Endothelial cell of umbilical vein (primary cell): Measurements from ENCODE around the gene YWHAH. TPM values are rescaled to one million over a fixed set of nuclear protein-coding genes. Genes with fewer than 3 reads are reported as not detected.
A peak's percentile ranks its signal among the peaks of the same experiment; 100 is the strongest.

ENCODE experiments used
- BruUV-seq: library from RNA; stranded (reverse); fragments of 400-500 nt; replicated peaks from 2 replicates; lab custom pipeline; 2021; lab: Mats Ljungman, UMichigan
- CTCF ChIA-PET: fragments of 300-600, 350-600 bp; sonication (Branson Sonifier 250); formaldehyde crosslinking; loops from one replicate; lab custom pipeline; 2021; ENCODE audit warnings: antibody characterized with exemption, inconsistent platforms; lab: Charles Lee
- POLR2A ChIA-PET: fragments of 300-600, 350-600 bp; sonication (Branson Sonifier 250); formaldehyde crosslinking; loops from one replicate; lab custom pipeline; 2021; ENCODE audit warnings: antibody characterized with exemption, inconsistent platforms; lab: Charles Lee
- DNase-seq: peaks from one replicate; pipeline ENCODE4 v3.0.0-alpha.2; 2011; ENCODE audit warnings: low read depth, low spot score
- FAIRE-seq: peaks from 2 replicates; lab custom pipeline; 2011; peaks lifted over from hg19 to GRCh38; lab: Jason Lieb, UNC
- H2AFZ ChIP-seq: 2 replicates; pipeline ENCODE4 v1.6.0; 2012; ENCODE audit warnings: low read depth, low read length, control low read depth, inconsistent platforms
- H3K27ac ChIP-seq: 2 replicates; pipeline ENCODE4 v1.5.1; 2011; ENCODE audit warnings: low read depth, mild to moderate bottlenecking, control low read depth, low read length, moderate library complexity; ENCODE audit not compliant: insufficient read depth
- H3K27me3 ChIP-seq, 2 experiments: 2 replicates each; pipeline versions ENCODE4 v1.6.0 to v1.6.1; 2011; ENCODE audit warnings: low read length in 2 of 2, mixed read lengths in 1 of 2; ENCODE audit not compliant: control insufficient read depth in 2 of 2, insufficient read depth in 2 of 2
- H3K36me3 ChIP-seq, 2 experiments: 2 replicates in 1 of 2; 3 replicates in 1 of 2; pipeline ENCODE4 v1.5.1; 2011; ENCODE audit warnings: low read length in 2 of 2, mild to moderate bottlenecking in 1 of 2, moderate library complexity in 1 of 2; ENCODE audit not compliant: control insufficient read depth in 2 of 2, insufficient read depth in 2 of 2; ENCODE audit errors: extremely low read depth in 1 of 2
- H3K4me1 ChIP-seq: 3 replicates; pipeline ENCODE4 v1.5.1; 2011; ENCODE audit warnings: mild to moderate bottlenecking, low read length; ENCODE audit not compliant: control insufficient read depth, insufficient read depth; ENCODE audit errors: extremely low read depth
- H3K4me2 ChIP-seq: 2 replicates; pipeline ENCODE4 v1.6.1; 2011; ENCODE audit warnings: low read length, control low read depth, mixed read lengths; ENCODE audit not compliant: insufficient read depth
- H3K4me3 ChIP-seq, 3 experiments: fragments of 200-600 bp in 1 of 3; sonication (generic), shearing (Covaris generic) in 1 of 3; replicated peaks in 1 of 3; 2 replicates each; pipeline ENCODE4 v1.5.1; 2011 to 2016; ENCODE audit warnings: control low read depth in 3 of 3, low read length in 3 of 3, mild to moderate bottlenecking in 2 of 3, inconsistent platforms in 1 of 3, low read depth in 1 of 3, moderate library complexity in 1 of 3; ENCODE audit not compliant: insufficient read depth in 1 of 3
- H3K79me2 ChIP-seq: 2 replicates; pipeline ENCODE4 v1.6.0; 2012; ENCODE audit warnings: low read length, inconsistent platforms; ENCODE audit not compliant: control insufficient read depth, insufficient read depth
- H3K9ac ChIP-seq: replicated peaks from 2 replicates; pipeline ENCODE3; 2011; ENCODE audit warnings: low read length, control low read depth; ENCODE audit not compliant: insufficient read depth; ENCODE audit errors: extremely low read depth
- H3K9me1 ChIP-seq: replicated peaks from 3 replicates; pipeline ENCODE4 v1.6.0; 2011; ENCODE audit warnings: mild to moderate bottlenecking, low read length; ENCODE audit not compliant: control insufficient read depth, insufficient read depth; ENCODE audit errors: extremely low read depth
- H3K9me3 ChIP-seq: replicated peaks from 2 replicates; pipeline ENCODE4 v1.5.1; 2012; ENCODE audit warnings: low read length, inconsistent platforms; ENCODE audit not compliant: control insufficient read depth, insufficient read depth
- H4K20me1 ChIP-seq: replicated peaks from 2 replicates; pipeline ENCODE3; 2011; ENCODE audit warnings: mild to moderate bottlenecking, low read length; ENCODE audit not compliant: control insufficient read depth, insufficient read depth; ENCODE audit errors: extremely low read depth
- CTCF ChIP-seq, 2 donors: IDR thresholded peaks; 1 replicate in 1 of 2; 2 replicates in 1 of 2; pipeline ENCODE4 v1.5.1; 2011; ENCODE audit warnings: low read length in 2 of 2, mild to moderate bottlenecking in 2 of 2, moderate library complexity in 2 of 2, control low read depth in 1 of 2, inconsistent platforms in 1 of 2, low read depth in 1 of 2; ENCODE audit not compliant: insufficient read depth in 1 of 2; ENCODE audit errors: extremely low read depth in 1 of 2
- EZH2 ChIP-seq: IDR thresholded peaks from 2 replicates; pipeline ENCODE4 v1.6.1; 2012; ENCODE audit warnings: borderline replicate concordance, low read depth, mild to moderate bottlenecking, moderate library complexity, low read length, inconsistent platforms; ENCODE audit not compliant: severe bottlenecking
- FOS ChIP-seq: IDR thresholded peaks from 2 replicates; pipeline ENCODE4 v1.6.1; 2011; ENCODE audit warnings: mild to moderate bottlenecking, low read length, moderate library complexity, borderline replicate concordance; ENCODE audit not compliant: insufficient read depth
- GATA2 ChIP-seq: IDR thresholded peaks from 2 replicates; pipeline ENCODE4 v1.7.0; 2011; ENCODE audit warnings: low read depth, mild to moderate bottlenecking, moderate library complexity, mixed read lengths, low read length; ENCODE audit not compliant: insufficient read length, insufficient read depth
- JUN ChIP-seq: IDR thresholded peaks from 2 replicates; pipeline ENCODE4 v1.6.1; 2011; ENCODE audit warnings: borderline replicate concordance, low read depth; ENCODE audit not compliant: insufficient read length, insufficient read depth
- MYC ChIP-seq: IDR thresholded peaks from one replicate; pipeline ENCODE4 v1.6.1; 2011; ENCODE audit warnings: mild to moderate bottlenecking, low read depth, low read length
- POLR2A ChIP-seq: IDR thresholded peaks from 2 replicates; pipeline ENCODE4 v1.6.1; 2012; ENCODE audit warnings: low read depth, mild to moderate bottlenecking, control low read depth, low read length
- POLR2AphosphoS5 ChIP-seq: IDR thresholded peaks from 2 replicates; pipeline ENCODE4 v1.6.1; 2012; ENCODE audit warnings: low read depth, mild to moderate bottlenecking, control low read depth, low read length, moderate library complexity; ENCODE audit not compliant: insufficient read depth
- dilution Hi-C: fragments of 300-500 bp; cut with MboI; formaldehyde crosslinking; loops from one replicate; pipeline ENCODE4 v1.15.0; 2019; ENCODE audit warnings: low sequenced_read_pairs; ENCODE audit not compliant: extremely low pct_ligation_motif_present
- intact Hi-C: fragments of 100-400 bp; cut with micrococcal nuclease; formaldehyde crosslinking; loops from one replicate; pipeline ENCODE4 v1.10.0; 2022
- polyA plus RNA-seq, 4 experiments: library from polyadenylated mRNA; depleted of rRNA in 3 of 4; stranded (reverse) in 3 of 4; unstranded in 1 of 4; fragments of >200 nt; gene quantifications; 2 replicates each; pipeline versions ENCODE4 v1.2.1 to v1.2.3, GENCODE V29; 2011 to 2012; ENCODE audit warnings: missing spikeins in 1 of 4
- total RNA-seq: library from RNA; stranded (reverse); gene quantifications from 2 replicates; pipeline ENCODE4 v1.2.3, GENCODE V29; 2021
- TF ChIP-seq, protein P1 (sequence below): IDR thresholded peaks from 2 replicates; pipeline ENCODE4 v1.6.1; 2011; ENCODE audit not compliant: insufficient read depth, insufficient read length

The YWHAH gene
- total and polyA plus RNA-seq, 2 donors (not counting 3 experiments of a cell fraction or from before 2014, with no cell fraction given) = 73.6 to 170 TPM

DNA sequence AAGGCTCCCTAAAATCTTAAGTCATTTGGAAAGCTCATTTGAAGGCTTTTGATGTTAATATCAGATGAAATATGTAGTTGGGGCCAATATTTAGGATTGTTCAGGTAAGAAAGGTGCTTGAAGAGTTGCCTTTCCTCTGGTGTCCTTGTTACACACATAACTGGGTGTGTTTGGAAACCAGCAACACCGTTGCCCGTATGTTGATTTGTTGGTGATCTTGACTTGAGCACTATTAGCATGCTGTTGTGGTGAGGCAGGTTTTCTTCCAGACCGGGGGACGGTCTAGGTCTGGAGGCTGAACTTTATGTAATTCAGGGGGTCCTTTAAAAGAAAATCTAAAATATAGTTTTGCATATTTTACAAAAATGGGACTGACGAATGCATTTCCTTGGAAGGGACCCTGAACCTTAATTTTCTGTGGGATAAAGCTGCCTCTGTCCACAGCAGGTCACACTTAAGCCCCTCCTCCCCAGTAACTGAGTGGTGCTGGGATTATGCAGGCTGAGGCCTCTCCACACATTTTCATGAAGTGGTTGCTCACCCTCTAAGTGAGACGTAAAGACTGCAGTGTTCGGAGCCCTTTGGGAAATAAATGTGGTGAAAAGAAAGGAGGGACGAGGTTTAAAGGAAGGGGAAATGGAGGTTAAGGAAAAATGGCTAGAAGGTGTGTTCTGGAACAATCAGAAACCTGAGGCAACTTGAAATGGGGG lies 1.8 kb downstream of the YWHAH start:
- Histone ChIP-seq H3K79me2 (peaks cover 65% of the 10 kb centered on the region), H3K9ac (peak overlapping the region; percentile 91), H3K4me3 (peak overlapping the region; percentile 94 to 100 (median 96)), H3K4me1 (peaks cover 24% of the 10 kb centered on the region), H4K20me1 (no peaks in the 10 kb centered on the region), H3K4me2 (peak overlapping the region; percentile 96), H2AFZ (no peak overlapping the region), H3K27ac (peak overlapping the region; percentile 74), H3K27me3 (no peaks in the 10 kb centered on the region), H3K36me3 (peaks cover 3 to 4% of the 10 kb centered on the region in 2 experiments), H3K9me1 (no peaks in the 10 kb centered on the region), H3K9me3 (no peaks in the 10 kb centered on the region)
- ChIA-PET CTCF (interaction anchor here (1.0 to 4.5 kb wide), 7 partner anchors 10 to 280 kb away, joined by 3 to 26 read pairs (median 11); no protein-coding TSS in a partner anchor), POLR2A (interaction anchor here (0.7 to 0.9 kb wide), 2 partner anchors 8 to 15 kb away, joined by 3 to 5 read pairs; no protein-coding TSS in a partner anchor)
- DNase-seq (peak; percentile 27), FAIRE-seq (peak; percentile 73)
- TF ChIP-seq MYC (no peak), JUN (no peak), EZH2 (no peak), CTCF (IDR thresholded peaks at IDR 0.05; ENCODE audit: extremely low read depth in 1 of 2, insufficient read depth in 1 of 2, low read depth in 1 of 2, low read length in 2 of 2) (no peak), FOS (no peak), POLR2A (no peak), POLR2AphosphoS5 (no peak), GATA2 (no peak)
- TF ChIP-seq, protein P1, sequence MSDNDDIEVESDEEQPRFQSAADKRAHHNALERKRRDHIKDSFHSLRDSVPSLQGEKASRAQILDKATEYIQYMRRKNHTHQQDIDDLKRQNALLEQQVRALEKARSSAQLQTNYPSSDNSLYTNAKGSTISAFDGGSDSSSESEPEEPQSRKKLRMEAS = no peak
- intact Hi-C loops = loop anchor here (2.0 to 5.0 kb wide), 3 partner anchors 25 to 119 kb away; no protein-coding TSS in a partner anchor
- dilution Hi-C loops = no loop called here
- BruUV-seq = TSS peak; percentile 41
